ENCODE data around the gene KRTAP1-3.

Gene KRTAP1-3

DNA sequence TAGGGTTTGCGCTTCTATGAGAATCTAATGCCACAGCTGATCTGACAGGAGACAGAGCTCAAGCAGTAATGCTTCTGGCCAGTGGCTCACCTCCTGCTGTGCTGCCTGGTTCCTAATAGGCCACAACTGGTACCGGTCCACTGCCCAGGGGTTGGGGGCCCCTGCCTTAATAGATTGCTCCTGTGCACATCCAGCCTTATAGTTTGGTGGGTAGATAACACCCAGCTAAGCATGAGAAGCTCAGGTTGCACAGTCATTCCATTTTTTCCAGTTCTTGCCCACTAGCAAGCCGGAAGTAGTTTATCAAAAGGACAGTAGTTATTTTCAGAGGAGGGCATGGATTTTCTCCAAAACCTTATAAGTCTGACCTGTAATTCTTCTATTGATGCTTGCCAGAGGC lies 15.3 kb downstream of the KRTAP1-3 start:
- no peak for DNase-seq (ENCODE audit: low read depth)
- no peak overlapping the region for H3K4me3 ChIP-seq (ENCODE audit: low read depth, low read length)
- TF ChIP-seq, protein P1, sequence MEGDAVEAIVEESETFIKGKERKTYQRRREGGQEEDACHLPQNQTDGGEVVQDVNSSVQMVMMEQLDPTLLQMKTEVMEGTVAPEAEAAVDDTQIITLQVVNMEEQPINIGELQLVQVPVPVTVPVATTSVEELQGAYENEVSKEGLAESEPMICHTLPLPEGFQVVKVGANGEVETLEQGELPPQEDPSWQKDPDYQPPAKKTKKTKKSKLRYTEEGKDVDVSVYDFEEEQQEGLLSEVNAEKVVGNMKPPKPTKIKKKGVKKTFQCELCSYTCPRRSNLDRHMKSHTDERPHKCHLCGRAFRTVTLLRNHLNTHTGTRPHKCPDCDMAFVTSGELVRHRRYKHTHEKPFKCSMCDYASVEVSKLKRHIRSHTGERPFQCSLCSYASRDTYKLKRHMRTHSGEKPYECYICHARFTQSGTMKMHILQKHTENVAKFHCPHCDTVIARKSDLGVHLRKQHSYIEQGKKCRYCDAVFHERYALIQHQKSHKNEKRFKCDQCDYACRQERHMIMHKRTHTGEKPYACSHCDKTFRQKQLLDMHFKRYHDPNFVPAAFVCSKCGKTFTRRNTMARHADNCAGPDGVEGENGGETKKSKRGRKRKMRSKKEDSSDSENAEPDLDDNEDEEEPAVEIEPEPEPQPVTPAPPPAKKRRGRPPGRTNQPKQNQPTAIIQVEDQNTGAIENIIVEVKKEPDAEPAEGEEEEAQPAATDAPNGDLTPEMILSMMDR (IDR thresholded peaks at IDR 0.05; ENCODE audit: low read depth, low read length, missing control alignments): no peak

DNA sequence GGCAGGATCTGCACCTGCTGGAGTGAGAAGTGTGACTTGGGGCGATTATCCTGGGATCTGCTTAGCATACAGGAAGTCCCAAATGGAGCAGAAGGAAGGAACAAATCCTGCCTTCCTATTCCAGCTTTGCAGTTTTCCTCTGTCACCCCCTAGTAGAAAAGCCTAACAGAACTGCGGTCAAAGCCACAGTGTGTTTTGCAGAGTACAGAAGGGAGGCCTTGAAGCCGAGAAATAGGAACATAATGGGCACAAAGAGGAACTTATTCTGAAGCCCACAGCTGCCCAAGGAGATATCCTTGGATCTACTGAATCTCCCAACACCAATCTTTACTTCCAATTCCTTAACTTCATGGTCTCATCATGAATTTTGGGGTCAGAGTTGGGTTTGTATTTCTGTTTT lies 16.1 kb downstream of the KRTAP1-3 start:
- no peak overlapping the region for H3K4me3 ChIP-seq (ENCODE audit: low read depth, low read length)
- TF ChIP-seq, protein P1 (IDR thresholded peaks at IDR 0.05; ENCODE audit: low read depth, low read length, missing control alignments): no peak
- DNase-seq (ENCODE audit: low read depth): no peak

DNA sequence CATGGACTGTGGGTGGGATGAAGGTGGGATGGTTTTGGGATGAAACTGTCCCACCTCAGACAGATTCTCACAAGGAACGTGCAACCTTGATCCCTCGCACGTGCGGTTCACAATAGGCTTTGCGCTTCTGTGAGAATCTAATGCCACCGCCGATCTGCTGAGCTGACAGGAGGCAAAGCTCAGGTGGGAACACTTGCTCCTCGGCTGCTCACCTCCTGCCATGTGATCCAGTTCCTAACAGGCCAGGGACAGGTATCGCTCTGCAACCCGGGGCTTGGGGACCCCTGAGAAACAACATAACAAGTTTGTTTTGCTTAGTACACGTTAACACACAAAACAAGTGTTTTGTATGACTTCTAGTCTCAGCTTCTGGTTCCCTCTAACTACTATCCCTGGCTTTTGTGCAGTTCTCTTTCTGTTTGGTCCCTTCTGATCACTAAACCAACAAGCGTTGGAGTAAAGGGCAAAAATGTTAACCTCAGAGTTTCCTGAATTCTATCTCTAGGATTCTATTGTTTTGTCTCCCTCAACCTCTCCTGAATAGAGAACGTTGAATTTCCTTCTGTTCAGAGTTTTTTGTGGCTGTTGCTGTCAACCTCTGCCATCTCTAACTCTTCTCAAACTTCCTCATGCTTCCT lies 18.0 kb downstream of the KRTAP1-3 start:
- DNase-seq (ENCODE audit: low read depth): no peak
- no peak overlapping the region for H3K4me3 ChIP-seq (ENCODE audit: low read depth, low read length)
- TF ChIP-seq, protein P1 (IDR thresholded peaks at IDR 0.05; ENCODE audit: low read depth, low read length, missing control alignments): no peak

DNA sequence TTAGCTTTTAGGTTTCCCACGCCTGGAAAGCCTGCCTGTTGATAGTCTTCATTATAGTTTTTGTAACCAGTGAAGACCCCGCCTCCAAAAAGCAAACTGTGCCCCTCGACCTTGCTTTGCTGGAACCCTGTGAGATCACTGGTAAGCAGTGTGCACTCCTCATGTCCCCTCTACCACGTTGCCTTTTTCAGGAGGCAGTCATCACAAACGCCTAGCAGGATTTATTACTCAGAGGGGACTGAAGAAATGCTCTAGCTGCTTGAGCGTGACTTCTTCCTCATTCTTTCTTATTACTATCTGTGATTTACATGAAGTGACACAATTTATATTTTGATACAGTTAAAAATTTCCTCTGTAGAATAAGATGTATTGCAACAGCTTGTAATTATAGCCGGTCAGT lies 19.2 kb downstream of the KRTAP1-3 start:
- no peak overlapping the region for H3K4me3 ChIP-seq (ENCODE audit: low read depth, low read length)
- no peak for DNase-seq (ENCODE audit: low read depth)
- TF ChIP-seq, protein P1 (IDR thresholded peaks at IDR 0.05; ENCODE audit: low read depth, low read length, missing control alignments): no peak

DNA sequence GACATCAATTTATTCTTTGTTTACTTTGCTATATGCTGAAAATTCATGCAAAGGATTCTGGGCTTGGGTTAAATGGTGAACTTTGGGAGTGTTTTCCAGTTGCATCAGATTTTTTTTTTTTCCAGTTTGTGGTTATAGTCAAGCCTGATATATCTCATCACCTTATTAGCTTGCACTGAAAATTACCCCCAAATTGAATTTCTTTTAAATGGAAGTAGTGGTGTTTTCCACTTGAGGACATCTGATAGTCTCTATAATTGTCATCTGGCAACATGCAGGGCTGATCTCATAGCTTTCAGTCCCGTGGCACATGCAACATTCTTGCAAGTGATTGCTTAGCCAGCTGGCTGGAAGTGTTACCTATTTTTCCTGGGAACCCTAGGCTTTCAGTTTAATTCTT lies 21.1 kb downstream of the KRTAP1-3 start:
- DNase-seq (ENCODE audit: low read depth): no peak
- no peak overlapping the region for H3K4me3 ChIP-seq (ENCODE audit: low read depth, low read length)
- TF ChIP-seq, protein P1 (IDR thresholded peaks at IDR 0.05; ENCODE audit: low read depth, low read length, missing control alignments): no peak

DNA sequence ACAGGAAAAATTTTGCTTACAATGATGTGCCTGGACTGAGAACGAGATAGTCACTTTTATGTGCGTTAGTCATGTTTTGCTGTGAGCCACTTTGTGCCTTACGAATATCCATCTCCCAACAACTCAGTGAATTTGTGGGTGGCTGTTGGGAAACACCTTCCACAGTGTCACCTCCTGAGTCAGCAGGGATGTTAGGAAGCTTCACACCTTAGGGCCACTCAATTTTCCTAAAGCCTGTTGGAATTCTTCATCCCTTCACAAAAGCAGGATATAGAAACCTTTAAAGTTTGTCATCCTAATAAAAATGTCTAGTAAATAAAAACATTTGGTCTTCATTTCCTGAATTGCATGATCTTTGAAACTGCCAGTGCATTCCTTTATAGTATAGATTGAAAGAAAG lies 21.5 kb downstream of the KRTAP1-3 start:
- no peak overlapping the region for H3K4me3 ChIP-seq (ENCODE audit: low read depth, low read length)
- TF ChIP-seq, protein P1 (IDR thresholded peaks at IDR 0.05; ENCODE audit: low read depth, low read length, missing control alignments): no peak
- no peak for DNase-seq (ENCODE audit: low read depth)

All from GM12864 (cell line).